Kidney epithelial cell (primary cell): ENCODE data around the gene TEX44. TPM values are rescaled to one million over a fixed set of nuclear protein-coding genes. Genes with fewer than 3 reads are reported as not detected.
"Not testable (repeated sequence)": the region's sequence is repeated elsewhere in the genome, so short reads cannot be mapped to it uniquely, and the experiment has no call there.

Experiments
- DNase-seq: peaks from one replicate; pipeline ENCODE4 v3.0.0-alpha.2; 2010; ENCODE audit warnings: low read depth
- H3K27me3 ChIP-seq: 2 replicates; pipeline ENCODE4 v1.6.0; 2011; ENCODE audit warnings: low read length; ENCODE audit not compliant: control insufficient read depth, insufficient read depth
- H3K36me3 ChIP-seq: 2 replicates; pipeline ENCODE4 v1.5.1; 2011; ENCODE audit warnings: low read length; ENCODE audit not compliant: control insufficient read depth, insufficient read depth
- H3K4me3 ChIP-seq: 2 replicates; pipeline ENCODE4 v1.5.1; 2011; ENCODE audit warnings: low read depth, mild to moderate bottlenecking, control low read depth, low read length
- total RNA-seq: library from RNA; depleted of rRNA; stranded (reverse); fragments of >200 nt; gene quantifications from 2 replicates; pipeline ENCODE4 v1.2.3, GENCODE V29; 2015
- TF ChIP-seq, protein P1 (sequence below): IDR thresholded peaks from 2 replicates; pipeline ENCODE4 v1.5.1; 2011; ENCODE audit warnings: mild to moderate bottlenecking, moderate library complexity, low read length, control low read depth, inconsistent platforms; ENCODE audit not compliant: insufficient read depth, poor library complexity, severe bottlenecking

TEX44 gene
- total RNA-seq, 1 donor from 2014 or later: not detected

DNA sequence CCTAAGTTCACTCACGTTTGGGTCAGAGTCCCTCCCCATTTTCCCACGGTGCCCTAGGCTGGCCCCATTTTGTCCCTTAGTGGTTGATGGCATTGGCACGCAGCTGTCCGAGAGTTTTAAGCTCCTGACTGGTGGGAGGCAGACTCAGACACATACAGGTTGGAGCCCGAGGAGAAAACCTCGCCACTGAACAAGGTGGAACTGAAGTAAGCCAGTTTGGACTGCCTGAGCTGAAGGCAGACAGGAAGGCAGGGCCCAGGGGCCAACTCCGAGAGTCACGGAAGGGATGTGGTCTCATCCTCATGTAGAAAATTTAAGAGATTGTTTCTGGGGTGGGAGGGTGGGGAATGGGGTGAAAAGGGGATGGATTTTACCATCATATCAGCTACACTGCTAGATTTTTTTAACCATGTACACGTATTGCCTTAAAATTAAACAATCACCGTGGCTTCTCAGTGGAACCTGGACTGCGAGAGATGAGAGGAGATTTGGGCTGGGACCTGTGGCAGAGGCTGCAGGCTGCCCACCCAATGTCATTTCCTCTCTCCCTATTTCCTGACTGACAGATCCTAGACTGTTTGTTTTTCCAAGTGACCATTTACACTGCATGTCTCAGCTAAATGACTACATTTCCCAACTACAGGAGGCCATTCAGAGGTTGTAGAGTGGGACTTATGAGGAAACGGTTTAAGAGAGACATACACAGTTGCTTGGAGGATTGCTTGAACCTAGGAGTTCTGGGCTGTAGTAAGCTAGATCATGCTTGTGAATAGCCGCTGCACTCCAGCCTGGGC lies 43.0 kb upstream of the TEX44 start:
- H3K27me3 ChIP-seq: peaks cover 2% of the 10 kb centered on the region
- no peaks in the 10 kb centered on the region for H3K36me3 ChIP-seq
- TF ChIP-seq, protein P1, sequence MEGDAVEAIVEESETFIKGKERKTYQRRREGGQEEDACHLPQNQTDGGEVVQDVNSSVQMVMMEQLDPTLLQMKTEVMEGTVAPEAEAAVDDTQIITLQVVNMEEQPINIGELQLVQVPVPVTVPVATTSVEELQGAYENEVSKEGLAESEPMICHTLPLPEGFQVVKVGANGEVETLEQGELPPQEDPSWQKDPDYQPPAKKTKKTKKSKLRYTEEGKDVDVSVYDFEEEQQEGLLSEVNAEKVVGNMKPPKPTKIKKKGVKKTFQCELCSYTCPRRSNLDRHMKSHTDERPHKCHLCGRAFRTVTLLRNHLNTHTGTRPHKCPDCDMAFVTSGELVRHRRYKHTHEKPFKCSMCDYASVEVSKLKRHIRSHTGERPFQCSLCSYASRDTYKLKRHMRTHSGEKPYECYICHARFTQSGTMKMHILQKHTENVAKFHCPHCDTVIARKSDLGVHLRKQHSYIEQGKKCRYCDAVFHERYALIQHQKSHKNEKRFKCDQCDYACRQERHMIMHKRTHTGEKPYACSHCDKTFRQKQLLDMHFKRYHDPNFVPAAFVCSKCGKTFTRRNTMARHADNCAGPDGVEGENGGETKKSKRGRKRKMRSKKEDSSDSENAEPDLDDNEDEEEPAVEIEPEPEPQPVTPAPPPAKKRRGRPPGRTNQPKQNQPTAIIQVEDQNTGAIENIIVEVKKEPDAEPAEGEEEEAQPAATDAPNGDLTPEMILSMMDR: no peak
- no peak for DNase-seq
- no peak overlapping the region for H3K4me3 ChIP-seq

DNA sequence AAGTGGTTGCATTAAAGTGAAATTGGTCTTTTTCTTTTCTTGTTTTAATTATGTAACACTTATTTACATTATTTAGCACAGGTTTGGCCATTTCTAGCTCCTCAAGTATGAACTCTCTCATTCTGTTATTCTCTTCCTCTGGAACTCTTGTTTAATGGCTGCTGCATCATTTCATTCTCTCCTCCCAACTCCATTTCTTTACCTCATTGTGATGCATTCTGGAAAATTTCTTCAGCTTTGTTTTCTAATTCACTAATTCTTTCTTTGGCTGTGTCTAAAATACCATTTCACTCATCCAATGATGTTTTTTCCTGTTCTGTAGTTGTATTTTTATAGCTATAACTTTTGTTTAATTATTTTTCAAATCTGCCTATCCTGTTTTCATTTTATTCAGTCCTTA lies 39.9 kb upstream of the TEX44 start:
- DNase-seq: no peak
- H3K36me3 ChIP-seq: no peaks in the 10 kb centered on the region
- H3K4me3 ChIP-seq: no peak overlapping the region
- H3K27me3 ChIP-seq: peaks cover 2% of the 10 kb centered on the region
- TF ChIP-seq, protein P1: no peak

DNA sequence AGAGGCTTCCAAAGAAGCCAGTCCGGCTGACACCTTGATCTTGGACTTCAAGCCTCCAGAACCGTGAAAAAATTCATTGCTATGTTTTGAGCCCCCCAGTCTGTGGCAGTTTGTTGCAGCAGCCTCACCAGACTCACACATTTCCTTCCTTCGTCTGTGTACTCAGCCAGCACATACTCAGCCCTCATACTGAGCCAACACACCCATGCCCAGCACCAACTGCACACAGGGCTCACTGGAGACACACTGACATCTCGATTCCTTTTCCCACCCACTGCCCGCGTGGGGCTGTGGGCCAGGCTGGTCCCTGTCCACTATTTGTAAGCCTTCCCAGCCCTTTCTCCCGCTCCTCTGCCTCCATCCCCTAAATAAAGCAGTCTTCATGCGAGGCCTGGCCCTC lies 38.3 kb upstream of the TEX44 start:
- H3K36me3 ChIP-seq: no peaks in the 10 kb centered on the region
- no peak for DNase-seq
- H3K27me3 ChIP-seq: no peaks in the 10 kb centered on the region
- no peak overlapping the region for H3K4me3 ChIP-seq
- TF ChIP-seq, protein P1: no peak

DNA sequence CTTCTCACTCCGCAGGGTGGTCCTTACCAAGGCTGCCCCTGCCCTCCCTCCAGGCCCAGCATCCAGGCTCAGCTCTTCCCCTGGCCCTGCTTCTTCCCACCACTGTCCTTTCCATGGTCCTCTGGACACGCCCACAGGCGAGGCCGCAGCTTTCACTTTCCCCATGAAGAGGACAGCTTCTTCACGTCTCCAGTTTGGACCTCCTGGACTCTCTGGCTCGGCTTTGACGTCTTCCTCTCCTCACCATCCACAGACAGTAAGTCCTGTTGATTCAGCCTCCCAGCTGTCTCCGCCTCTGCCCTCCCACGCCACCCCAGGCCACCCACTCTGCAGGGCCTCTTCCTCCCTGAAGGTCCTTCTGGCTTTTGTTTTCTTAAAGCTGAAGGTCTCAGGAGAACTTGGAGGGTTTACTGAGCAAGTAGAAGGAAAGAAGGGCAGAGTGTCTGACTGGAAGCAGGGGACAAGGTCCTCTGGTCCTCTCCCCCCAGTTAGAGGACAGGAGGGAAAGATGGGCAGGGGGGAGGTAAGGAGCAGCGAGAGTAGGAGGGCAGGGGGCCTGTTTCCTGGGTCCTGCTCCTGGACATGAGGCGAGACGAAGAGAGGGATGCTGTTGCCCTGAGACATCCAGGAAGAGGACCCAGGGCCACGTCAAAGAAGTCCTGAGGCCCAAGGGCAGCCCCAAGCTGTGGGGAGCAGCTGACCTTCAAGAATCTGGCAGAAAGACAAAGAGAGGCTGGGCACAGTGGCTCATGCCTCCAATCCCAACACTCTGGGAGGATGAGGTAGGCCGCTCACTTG lies 37.7 kb upstream of the TEX44 start:
- no peaks in the 10 kb centered on the region for H3K27me3 ChIP-seq
- no peak for DNase-seq
- no peak overlapping the region for H3K4me3 ChIP-seq
- no peaks in the 10 kb centered on the region for H3K36me3 ChIP-seq
- TF ChIP-seq, protein P1: no peak

DNA sequence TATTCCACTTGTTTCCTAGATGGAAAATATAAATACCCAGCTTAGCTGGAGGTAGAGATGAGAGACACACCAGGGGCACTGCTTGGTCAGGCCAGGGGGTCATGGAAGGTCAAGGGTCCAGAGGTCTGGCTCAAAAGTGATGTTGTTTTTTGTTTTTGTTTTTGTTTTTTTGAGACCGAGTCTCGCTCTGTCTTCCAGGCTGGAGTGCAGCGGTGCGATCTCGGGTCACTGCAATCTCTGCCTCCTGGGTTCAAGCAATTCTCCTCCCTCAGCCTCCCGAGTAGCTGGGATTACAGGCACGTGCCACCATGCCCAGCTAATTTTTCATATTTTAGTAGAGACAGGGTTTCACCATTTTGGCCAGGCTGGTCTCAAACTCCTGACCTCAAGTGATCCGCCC lies 36.2 kb upstream of the TEX44 start:
- not testable (repeated sequence) for H3K36me3 ChIP-seq, H3K27me3 ChIP-seq, DNase-seq, H3K4me3 ChIP-seq

DNA sequence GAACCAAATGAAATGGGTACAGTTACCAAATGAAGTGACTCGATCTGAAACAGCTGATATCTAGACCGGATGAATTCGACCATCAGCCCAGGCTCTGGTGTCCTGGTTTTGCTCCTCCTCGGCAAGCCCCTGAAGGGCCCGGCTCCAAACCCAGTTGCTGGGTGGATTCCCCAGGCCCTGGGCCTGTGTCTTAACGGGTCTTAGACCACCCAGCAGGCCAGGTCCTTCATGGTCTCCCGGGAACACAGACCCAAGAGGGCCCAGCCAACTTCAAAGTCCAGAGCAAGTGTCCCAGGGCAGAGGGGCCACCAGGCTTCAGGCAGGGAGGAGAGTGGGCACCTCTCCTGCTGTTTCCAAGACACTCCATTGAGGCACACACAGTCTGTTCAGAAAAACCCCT lies 35.7 kb upstream of the TEX44 start:
- no peak for DNase-seq
- Histone ChIP-seq H3K36me3 (no peaks in the 10 kb centered on the region), H3K27me3 (no peaks in the 10 kb centered on the region), H3K4me3 (no peak overlapping the region)
- TF ChIP-seq, protein P1: no peak
